ENCODE measurements around the gene MYO1A. TPM values are rescaled to one million over a fixed set of nuclear protein-coding genes. Genes with fewer than 3 reads are reported as not detected.
A peak's percentile ranks its signal among the peaks of the same experiment; 100 is the strongest.

MYO1A gene
- total RNA-seq (2022) (0.12 and 0.42 TPM in 2 replicates), Bru-seq, nascent RNA (percentile 18 among the genes with signal in this experiment), BruChase-seq, experiment 1, labeled RNA remaining after a 6-hour chase (percentile 32 among the genes with signal in this experiment), BruChase-seq, experiment 2, labeled RNA remaining after a 2-hour chase (percentile 28 among the genes with signal in this experiment)
- long read RNA-seq: 0 reads

- no peak within 1 kb of the TSS for H3K4me3 Mint-ChIP-seq (ENCODE audit: unreplicated experiment)
- ChIA-PET POLR2A (interaction anchor here (1.0 kb wide), 1 partner anchor 19 kb away, joined by 3 read pairs; no protein-coding TSS in a partner anchor), CTCF (interaction anchor here (2.4 to 6.9 kb wide), 2 partner anchors 11 to 43 kb away, joined by 10 to 82 read pairs; partner anchors contain the start of gene ZBTB39)
- peaks cover 27% of the 10 kb centered on the region for H3K27me3 Mint-ChIP-seq (ENCODE audit: insufficient read depth, unreplicated experiment)
- TF ChIP-seq CTCF (IDR thresholded peaks at IDR 0.05; ENCODE audit: unreplicated experiment): no peak
- H3K9me3 Mint-ChIP-seq (ENCODE audit: unreplicated experiment): no peaks in the 10 kb centered on the region
- no peak within 1 kb of the TSS for H3K27ac Mint-ChIP-seq (ENCODE audit: low read depth, unreplicated experiment)
- peak; percentile 28 for DNase-seq (ENCODE audit: unreplicated experiment)
- no peaks in the 10 kb centered on the region for H3K4me1 Mint-ChIP-seq (ENCODE audit: insufficient read depth, unreplicated experiment)
- intact Hi-C loops (cut with micrococcal nuclease): no loop called here
- H3K36me3 Mint-ChIP-seq (ENCODE audit: insufficient read depth, unreplicated experiment): no peaks in the 10 kb centered on the region
- BruUV-seq (replicated peaks): no TSS peak
Measured at GRCh38 chr12:57049890-57050289, at the start of gene MYO1A. Gene MYO1A (minus strand): TSS chr12:57050129. CDS start chr12:57048323, 1,806 bp downstream.

GRCh38 chr12:57099047-57099714 lies 49.3 kb upstream of the MYO1A start:
- H3K9me3 Mint-ChIP-seq (ENCODE audit: unreplicated experiment): no peaks in the 10 kb centered on the region
- H3K27ac Mint-ChIP-seq (ENCODE audit: low read depth, unreplicated experiment): peak overlapping the region; percentile 40
- H3K36me3 Mint-ChIP-seq (ENCODE audit: insufficient read depth, unreplicated experiment): peaks cover 71% of the 10 kb centered on the region
- intact Hi-C loops (cut with micrococcal nuclease): no loop called here
- ChIA-PET CTCF (interaction anchor here (1.3 to 13.9 kb wide), 3 partner anchors 11 to 130 kb away, joined by 3 to 147 read pairs (median 4); partner anchors contain the start of genes SHMT2 and STAT6), POLR2A (interaction anchor here (0.6 to 16.5 kb wide), 4 partner anchors 9 to 130 kb away, joined by 3 to 610 read pairs (median 48); partner anchors contain the start of genes NAB2, NEMP1 and STAT6)
- no peak for TF ChIP-seq CTCF (IDR thresholded peaks at IDR 0.05; ENCODE audit: unreplicated experiment)
- no peak for DNase-seq (ENCODE audit: unreplicated experiment)
- BruUV-seq (replicated peaks): no TSS peak
- H3K4me3 Mint-ChIP-seq (ENCODE audit: unreplicated experiment): no peak overlapping the region
- peaks cover 28% of the 10 kb centered on the region for H3K4me1 Mint-ChIP-seq (ENCODE audit: insufficient read depth, unreplicated experiment)
- no peaks in the 10 kb centered on the region for H3K27me3 Mint-ChIP-seq (ENCODE audit: insufficient read depth, unreplicated experiment)

GRCh38 chr12:57098546-57098945 lies 48.6 kb upstream of the MYO1A start:
- H3K4me1 Mint-ChIP-seq (ENCODE audit: insufficient read depth, unreplicated experiment): peaks cover 34% of the 10 kb centered on the region
- H3K27ac Mint-ChIP-seq (ENCODE audit: low read depth, unreplicated experiment): peak overlapping the region; percentile 40
- H3K4me3 Mint-ChIP-seq (ENCODE audit: unreplicated experiment): no peak overlapping the region
- H3K27me3 Mint-ChIP-seq (ENCODE audit: insufficient read depth, unreplicated experiment): no peaks in the 10 kb centered on the region
- no peak for DNase-seq (ENCODE audit: unreplicated experiment)
- no TSS peak for BruUV-seq (replicated peaks)
- H3K36me3 Mint-ChIP-seq (ENCODE audit: insufficient read depth, unreplicated experiment): peaks cover 74% of the 10 kb centered on the region
- CTCF ChIA-PET: interaction anchor here (1.3 to 13.9 kb wide), 3 partner anchors 11 to 131 kb away, joined by 3 to 147 read pairs (median 4); partner anchors contain the start of genes SHMT2 and STAT6
- H3K9me3 Mint-ChIP-seq (ENCODE audit: unreplicated experiment): no peaks in the 10 kb centered on the region
- TF ChIP-seq CTCF (IDR thresholded peaks at IDR 0.05; ENCODE audit: unreplicated experiment): no peak
- intact Hi-C loops (cut with micrococcal nuclease): no loop called here
- POLR2A ChIA-PET: interaction anchor here (0.6 to 16.5 kb wide), 4 partner anchors 10 to 131 kb away, joined by 3 to 610 read pairs (median 48); partner anchors contain the start of genes NAB2, NEMP1 and STAT6

GRCh38 chr12:57097554-57097835 lies 47.6 kb upstream of the MYO1A start:
- H3K4me3 Mint-ChIP-seq (ENCODE audit: unreplicated experiment): no peak overlapping the region
- intact Hi-C loops (cut with micrococcal nuclease): no loop called here
- peaks cover 78% of the 10 kb centered on the region for H3K36me3 Mint-ChIP-seq (ENCODE audit: insufficient read depth, unreplicated experiment)
- TF ChIP-seq CTCF (IDR thresholded peaks at IDR 0.05; ENCODE audit: unreplicated experiment): no peak
- H3K9me3 Mint-ChIP-seq (ENCODE audit: unreplicated experiment): no peaks in the 10 kb centered on the region
- no TSS peak for BruUV-seq (replicated peaks)
- DNase-seq (ENCODE audit: unreplicated experiment): no peak
- H3K4me1 Mint-ChIP-seq (ENCODE audit: insufficient read depth, unreplicated experiment): peaks cover 41% of the 10 kb centered on the region
- H3K27ac Mint-ChIP-seq (ENCODE audit: low read depth, unreplicated experiment): peak overlapping the region; percentile 78
- ChIA-PET POLR2A (interaction anchor here (0.6 to 16.5 kb wide), 4 partner anchors 9 to 294 kb away, joined by 3 to 610 read pairs (median 48); partner anchors contain the start of genes NAB2, NEMP1 and STAT6), CTCF (interaction anchor here (1.6 to 13.9 kb wide), 2 partner anchors 12 to 132 kb away, joined by 3 to 147 read pairs; partner anchors contain the start of genes SHMT2 and STAT6)
- no peaks in the 10 kb centered on the region for H3K27me3 Mint-ChIP-seq (ENCODE audit: insufficient read depth, unreplicated experiment)
